Measurements from ENCODE around the gene BLTP3B.

- no peak for TF ChIP-seq CTCF (IDR thresholded peaks at IDR 0.05)
- no peak for TF ChIP-seq POLR2A (IDR thresholded peaks at IDR 0.05)
Observed at GRCh38 chr12:100128512-100128908, 14.2 kb downstream of the BLTP3B start.
